Activated CD4-positive, alpha-beta T cell treated with anti-CD3 and anti-CD28 coated beads, Interleukin-2, amount 50 U/mL, for 24 hours (primary cell): ENCODE results near the gene ZNF628.

Experiments
- DNase-seq, 2 donors: peaks; one replicate each; pipeline ENCODE4 v3.0.0-alpha.2; 2020; ENCODE audit warnings: low read depth in 1 of 2, low spot score in 1 of 2

The ZNF628 gene

GRCh38 chr19:55527197-55528029, 51.0 kb downstream of the ZNF628 start:
- DNase-seq: no peak

GRCh38 chr19:55528030-55528803, 51.8 kb downstream of the ZNF628 start:
- no peak for DNase-seq

- no peak for DNase-seq
These were observed 53.3 kb downstream of the ZNF628 start for GRCh38 chr19:55529636-55530234.

GRCh38 chr19:55530996-55531395, 54.6 kb downstream of the ZNF628 start:
- DNase-seq: no peak
